Measurements from ENCODE around the gene CORT.

Gene CORT

DNA sequence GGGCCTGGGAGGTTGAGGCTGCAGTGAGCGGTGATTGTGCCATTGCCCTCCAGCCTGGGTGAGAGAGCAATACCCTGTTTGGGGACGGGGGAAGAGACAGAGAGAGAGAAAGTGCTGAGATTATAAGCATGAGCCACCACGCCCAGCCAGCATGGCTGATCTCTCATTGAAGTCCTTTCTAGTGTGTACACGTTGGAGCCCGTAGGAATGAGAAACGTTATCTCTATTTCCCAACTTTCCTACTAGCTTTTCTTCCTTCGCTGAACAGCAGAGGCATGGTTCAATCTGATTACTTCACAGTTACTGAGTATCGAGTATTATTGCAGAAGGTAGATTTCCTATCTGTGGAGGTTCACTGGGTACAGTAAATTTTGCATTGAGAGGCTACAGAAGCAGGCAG, 29.5 kb downstream of the CORT start:
- H3K4me1 ChIP-seq (ENCODE audit: control insufficient read depth in 2 of 2, insufficient read depth in 1 of 2, low read depth in 1 of 2, low read length in 2 of 2): peaks cover 0 to 9% of the 10 kb centered on the region in 2 donors
- no peak overlapping the region for H3K4me3 ChIP-seq (ENCODE audit: low read length in 2 of 2)
- H3K9ac ChIP-seq (ENCODE audit: low read depth, low read length, poor library complexity): no peak overlapping the region
- peaks cover 2 to 10% of the 10 kb centered on the region in 2 donors for H3K36me3 ChIP-seq (replicated peaks in 1 of 2; ENCODE audit: control insufficient read depth in 2 of 2, insufficient read depth in 2 of 2, low read length in 2 of 2)
- H2BK12ac ChIP-seq (ENCODE audit: low read length): no peak overlapping the region
- no peak for DNase-seq (ENCODE audit: low spot score)
- H3K4me2 ChIP-seq (ENCODE audit: insufficient read depth, low read length, poor library complexity, severe bottlenecking): no peak overlapping the region
- no peak overlapping the region for H2AFZ ChIP-seq (ENCODE audit: low read length)
- H3K23ac ChIP-seq (ENCODE audit: low read depth, low read length, poor library complexity): no peak overlapping the region
- WGBS, 2 donors (ENCODE audit: extremely low coverage in 2 of 2, insufficient read length in 2 of 2, insufficient replicate concordance in 1 of 2): no CpG with 5 or more reads among the region's 8 CpGs
- H4K91ac ChIP-seq (ENCODE audit: low read depth, low read length, poor library complexity): no peak overlapping the region
- H3K27me3 ChIP-seq (ENCODE audit: control insufficient read depth in 3 of 3, insufficient read depth in 3 of 3, low read depth in 1 of 3, low read length in 3 of 3): no peaks in the 10 kb centered on the region
- H3K27ac ChIP-seq (replicated peaks; ENCODE audit: low read length): no peak overlapping the region
- peaks cover 7% of the 10 kb centered on the region for H3K79me1 ChIP-seq (ENCODE audit: low read depth, low read length)
- H4K8ac ChIP-seq (ENCODE audit: low read depth, low read length): no peak overlapping the region
- no peak overlapping the region for H2BK5ac ChIP-seq (ENCODE audit: low read length)
- no peak overlapping the region for H3K14ac ChIP-seq (ENCODE audit: low read length)
- no peak overlapping the region for H3K18ac ChIP-seq (ENCODE audit: low read length)
- no peak overlapping the region for H2BK15ac ChIP-seq (ENCODE audit: low read length)
- no peak overlapping the region for H2AK5ac ChIP-seq (ENCODE audit: low read depth, low read length)
- no peaks in the 10 kb centered on the region for H3K9me3 ChIP-seq (replicated peaks in 1 of 2; ENCODE audit: control insufficient read depth in 2 of 2, insufficient read depth in 1 of 2, low read depth in 1 of 2, low read length in 2 of 2)
- no peak overlapping the region for H3K4ac ChIP-seq (ENCODE audit: low read length)
- no peak overlapping the region for H2BK120ac ChIP-seq (ENCODE audit: low read depth, low read length)

DNA sequence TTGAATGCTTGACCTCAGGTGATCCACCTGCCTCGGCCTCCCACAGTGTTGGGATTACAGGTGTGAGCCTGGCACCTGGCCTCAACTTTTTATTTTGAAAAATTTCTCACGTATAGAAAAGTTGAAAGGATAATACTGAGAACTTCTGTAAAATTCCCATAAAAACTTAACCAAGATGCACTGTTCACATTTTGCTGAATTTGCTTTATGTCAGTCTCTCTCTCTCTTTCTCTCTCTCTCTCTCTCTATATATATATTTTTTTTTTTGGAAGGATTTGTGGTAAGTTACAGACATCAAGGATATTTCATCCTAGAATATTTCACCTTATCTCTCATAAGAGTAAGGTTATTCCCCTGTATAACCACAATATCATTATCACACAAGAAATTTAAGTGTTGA, 30.8 kb downstream of the CORT start:
- WGBS, 2 donors (ENCODE audit: extremely low coverage in 2 of 2, insufficient read length in 2 of 2, insufficient replicate concordance in 1 of 2): no CpG with 5 or more reads among the region's 2 CpGs
- no peak overlapping the region for H4K8ac ChIP-seq (ENCODE audit: low read depth, low read length)
- no peak overlapping the region for H3K4me2 ChIP-seq (ENCODE audit: insufficient read depth, low read length, poor library complexity, severe bottlenecking)
- H3K79me1 ChIP-seq (ENCODE audit: low read depth, low read length): peaks cover 7% of the 10 kb centered on the region
- no peak overlapping the region for H3K27ac ChIP-seq (replicated peaks; ENCODE audit: low read length)
- no peak overlapping the region for H3K9ac ChIP-seq (ENCODE audit: low read depth, low read length, poor library complexity)
- no peak overlapping the region for H2BK12ac ChIP-seq (ENCODE audit: low read length)
- no peak overlapping the region for H2AK5ac ChIP-seq (ENCODE audit: low read depth, low read length)
- no peak overlapping the region for H2BK5ac ChIP-seq (ENCODE audit: low read length)
- no peak overlapping the region for H2BK15ac ChIP-seq (ENCODE audit: low read length)
- H3K4ac ChIP-seq (ENCODE audit: low read length): no peak overlapping the region
- no peaks in the 10 kb centered on the region for H3K27me3 ChIP-seq (ENCODE audit: control insufficient read depth in 3 of 3, insufficient read depth in 3 of 3, low read depth in 1 of 3, low read length in 3 of 3)
- H3K9me3 ChIP-seq (replicated peaks in 1 of 2; ENCODE audit: control insufficient read depth in 2 of 2, insufficient read depth in 1 of 2, low read depth in 1 of 2, low read length in 2 of 2): peaks cover 0 to 3% of the 10 kb centered on the region in 2 donors
- no peak overlapping the region for H3K4me3 ChIP-seq (ENCODE audit: low read length in 2 of 2)
- H3K36me3 ChIP-seq (replicated peaks in 1 of 2; ENCODE audit: control insufficient read depth in 2 of 2, insufficient read depth in 2 of 2, low read length in 2 of 2): peaks cover 2 to 10% of the 10 kb centered on the region in 2 donors
- no peak overlapping the region for H2BK120ac ChIP-seq (ENCODE audit: low read depth, low read length)
- no peak overlapping the region for H3K18ac ChIP-seq (ENCODE audit: low read length)
- H3K4me1 ChIP-seq (ENCODE audit: control insufficient read depth in 2 of 2, insufficient read depth in 1 of 2, low read depth in 1 of 2, low read length in 2 of 2): peaks cover 0 to 7% of the 10 kb centered on the region in 2 donors
- H3K23ac ChIP-seq (ENCODE audit: low read depth, low read length, poor library complexity): no peak overlapping the region
- DNase-seq (ENCODE audit: low spot score): no peak
- H3K14ac ChIP-seq (ENCODE audit: low read length): no peak overlapping the region
- H4K91ac ChIP-seq (ENCODE audit: low read depth, low read length, poor library complexity): no peak overlapping the region
- H2AFZ ChIP-seq (ENCODE audit: low read length): no peak overlapping the region

DNA sequence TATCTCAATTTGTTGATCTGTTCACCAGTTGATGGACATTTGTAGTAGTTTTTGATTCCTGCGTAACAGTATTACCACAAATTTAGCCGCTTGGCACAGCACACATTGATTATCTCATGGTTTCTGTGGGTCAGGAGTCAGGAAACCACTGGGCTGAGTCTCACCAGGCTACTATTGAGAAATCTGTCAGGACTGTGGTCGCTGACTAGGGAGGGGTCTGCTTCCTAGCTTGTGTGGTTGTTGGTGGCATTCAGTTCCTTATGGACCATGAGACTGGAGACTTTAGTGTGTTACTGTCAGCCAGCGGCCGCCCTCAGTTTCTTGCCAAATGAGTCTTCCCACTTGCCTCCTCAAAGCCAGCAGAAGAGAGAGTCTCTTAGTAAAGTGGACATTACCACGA, 34.7 kb downstream of the CORT start:
- no CpG with 5 or more reads among the region's 6 CpGs for WGBS, 2 donors (ENCODE audit: extremely low coverage in 2 of 2, insufficient read length in 2 of 2, insufficient replicate concordance in 1 of 2)
- H2BK120ac ChIP-seq (ENCODE audit: low read depth, low read length): no peak overlapping the region

DNA sequence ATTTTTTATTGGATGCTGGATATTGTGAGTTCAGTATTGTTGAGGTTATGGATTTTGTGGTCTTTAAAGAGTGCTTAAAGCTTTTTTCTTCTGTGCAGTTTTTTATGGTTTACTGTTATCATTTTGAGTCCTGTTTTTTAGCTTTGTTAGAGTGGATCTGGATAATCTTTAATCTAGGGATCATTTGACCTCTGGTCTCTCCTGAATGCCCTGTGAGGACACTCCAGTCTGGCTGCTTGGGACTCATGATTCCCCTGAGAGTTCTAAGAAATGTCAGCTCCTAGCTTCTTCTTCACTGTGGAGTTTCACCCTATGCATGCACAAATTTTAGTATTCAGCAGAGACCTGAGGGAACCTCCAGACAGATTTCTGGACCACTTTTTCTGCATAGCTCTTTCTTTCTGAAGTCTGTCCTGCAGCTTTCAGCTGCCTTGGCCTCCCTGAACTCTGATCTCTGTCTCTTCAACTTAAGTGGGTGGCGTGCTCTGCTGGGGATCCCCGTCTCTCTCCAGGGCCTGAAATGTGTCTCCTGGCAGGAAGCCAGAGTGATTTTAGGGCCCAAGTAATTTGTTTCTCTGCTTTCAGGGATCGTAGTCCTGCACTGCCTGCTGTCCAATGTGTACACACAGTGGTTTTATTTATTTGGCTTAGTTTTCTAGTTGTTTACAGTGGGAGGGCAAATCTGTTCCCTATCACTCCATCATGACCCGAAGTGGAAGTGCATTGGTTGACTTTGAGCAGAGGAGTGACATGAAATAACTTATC, 39.6 kb downstream of the CORT start:
- no peak overlapping the region for H4K91ac ChIP-seq (ENCODE audit: low read depth, low read length, poor library complexity)
- no peak overlapping the region for H4K8ac ChIP-seq (ENCODE audit: low read depth, low read length)
- H3K4me3 ChIP-seq (ENCODE audit: low read length in 2 of 2): no peak overlapping the region
- no CpG with 5 or more reads among the region's 4 CpGs for WGBS, 2 donors (ENCODE audit: extremely low coverage in 2 of 2, insufficient read length in 2 of 2, insufficient replicate concordance in 1 of 2)
- no peak overlapping the region for H2BK120ac ChIP-seq (ENCODE audit: low read depth, low read length)
- H3K4me1 ChIP-seq (ENCODE audit: control insufficient read depth in 2 of 2, insufficient read depth in 1 of 2, low read depth in 1 of 2, low read length in 2 of 2): peaks cover 14 to 19% of the 10 kb centered on the region in 2 donors
- DNase-seq (ENCODE audit: low spot score): no peak
- peaks cover 2% of the 10 kb centered on the region for H3K79me1 ChIP-seq (ENCODE audit: low read depth, low read length)
- no peak overlapping the region for H2BK12ac ChIP-seq (ENCODE audit: low read length)
- H3K23ac ChIP-seq (ENCODE audit: low read depth, low read length, poor library complexity): no peak overlapping the region
- H3K4ac ChIP-seq (ENCODE audit: low read length): no peak overlapping the region
- H2BK5ac ChIP-seq (ENCODE audit: low read length): no peak overlapping the region
- H2AK5ac ChIP-seq (ENCODE audit: low read depth, low read length): no peak overlapping the region
- no peak overlapping the region for H3K4me2 ChIP-seq (ENCODE audit: insufficient read depth, low read length, poor library complexity, severe bottlenecking)
- no peak overlapping the region for H2BK15ac ChIP-seq (ENCODE audit: low read length)
- no peak overlapping the region for H3K14ac ChIP-seq (ENCODE audit: low read length)
- H3K9ac ChIP-seq (ENCODE audit: low read depth, low read length, poor library complexity): no peak overlapping the region
- peak overlapping the region; percentile 6 for H3K18ac ChIP-seq (ENCODE audit: low read length)
- H3K36me3 ChIP-seq (replicated peaks in 1 of 2; ENCODE audit: control insufficient read depth in 2 of 2, insufficient read depth in 2 of 2, low read length in 2 of 2): no peaks in the 10 kb centered on the region
- no peaks in the 10 kb centered on the region for H3K27me3 ChIP-seq (ENCODE audit: control insufficient read depth in 3 of 3, insufficient read depth in 3 of 3, low read depth in 1 of 3, low read length in 3 of 3)
- H3K9me3 ChIP-seq (replicated peaks in 1 of 2; ENCODE audit: control insufficient read depth in 2 of 2, insufficient read depth in 1 of 2, low read depth in 1 of 2, low read length in 2 of 2): peaks cover 0 to 3% of the 10 kb centered on the region in 2 donors
- H2AFZ ChIP-seq (ENCODE audit: low read length): no peak overlapping the region
- H3K27ac ChIP-seq (replicated peaks; ENCODE audit: low read length): peak overlapping the region; percentile 81

More for the DNA sequence above, 34.7 kb downstream of the CORT start:
- no peak overlapping the region for H3K14ac ChIP-seq (ENCODE audit: low read length)
- H2AFZ ChIP-seq (ENCODE audit: low read length): no peak overlapping the region
- H3K9me3 ChIP-seq (replicated peaks in 1 of 2; ENCODE audit: control insufficient read depth in 2 of 2, insufficient read depth in 1 of 2, low read depth in 1 of 2, low read length in 2 of 2): peaks cover 0 to 3% of the 10 kb centered on the region in 2 donors
- H4K8ac ChIP-seq (ENCODE audit: low read depth, low read length): no peak overlapping the region
- no peak overlapping the region for H3K4me2 ChIP-seq (ENCODE audit: insufficient read depth, low read length, poor library complexity, severe bottlenecking)
- H3K18ac ChIP-seq (ENCODE audit: low read length): no peak overlapping the region
- H3K9ac ChIP-seq (ENCODE audit: low read depth, low read length, poor library complexity): no peak overlapping the region
- H3K23ac ChIP-seq (ENCODE audit: low read depth, low read length, poor library complexity): no peak overlapping the region
- H3K79me1 ChIP-seq (ENCODE audit: low read depth, low read length): peaks cover 4% of the 10 kb centered on the region
- no peak overlapping the region for H3K4me3 ChIP-seq (ENCODE audit: low read length in 2 of 2)
- H3K36me3 ChIP-seq (replicated peaks in 1 of 2; ENCODE audit: control insufficient read depth in 2 of 2, insufficient read depth in 2 of 2, low read length in 2 of 2): peaks cover 2% of the 10 kb centered on the region in 2 donors
- H2BK5ac ChIP-seq (ENCODE audit: low read length): no peak overlapping the region
- DNase-seq (ENCODE audit: low spot score): no peak
- H2AK5ac ChIP-seq (ENCODE audit: low read depth, low read length): no peak overlapping the region
- H4K91ac ChIP-seq (ENCODE audit: low read depth, low read length, poor library complexity): no peak overlapping the region
- H2BK12ac ChIP-seq (ENCODE audit: low read length): no peak overlapping the region
- no peak overlapping the region for H3K4ac ChIP-seq (ENCODE audit: low read length)
- H3K27me3 ChIP-seq (ENCODE audit: control insufficient read depth in 3 of 3, insufficient read depth in 3 of 3, low read depth in 1 of 3, low read length in 3 of 3): no peaks in the 10 kb centered on the region
- no peak overlapping the region for H3K27ac ChIP-seq (replicated peaks; ENCODE audit: low read length)
- H3K4me1 ChIP-seq (ENCODE audit: control insufficient read depth in 2 of 2, insufficient read depth in 1 of 2, low read depth in 1 of 2, low read length in 2 of 2): peaks cover 1 to 2% of the 10 kb centered on the region in 2 donors
- no peak overlapping the region for H2BK15ac ChIP-seq (ENCODE audit: low read length)

Measured in neuronal stem cell (in vitro differentiated cells).